HepG2 (cell line): ENCODE results near the gene EMP2. TPM values are rescaled to one million over a fixed set of nuclear protein-coding genes. Genes with fewer than 3 reads are reported as not detected.

Source experiments
- ATF7-NPFF ChIP-seq: sonication (generic); formaldehyde crosslinking; IDR thresholded peaks from 2 replicates; pipeline ENCODE4 v1.8.1; 2023; ENCODE audit warnings: mild to moderate bottlenecking, low read depth, missing genetic modification reagents, moderate library complexity
- FOXO1 ChIP-seq: sonication (generic); formaldehyde crosslinking; IDR thresholded peaks from 2 replicates; pipeline ENCODE4 v1.4.0; 2020; ENCODE audit warnings: missing genetic modification reagents
- FOXO4 ChIP-seq: sonication (generic); formaldehyde crosslinking; conservative IDR thresholded peaks from 2 replicates; pipeline ENCODE4 v1.8.1; 2023; ENCODE audit warnings: missing genetic modification reagents
- FOXP4 ChIP-seq: sonication (generic); formaldehyde crosslinking; IDR thresholded peaks from 2 replicates; pipeline ENCODE4 v1.4.0; 2020; ENCODE audit warnings: missing genetic modification reagents
- GATAD1 ChIP-seq: IDR thresholded peaks from 2 replicates; pipeline ENCODE4 v1.6.1; 2016; ENCODE audit warnings: missing genetic modification reagents, missing compliant biosample characterization
- GMEB1 ChIP-seq: sonication (generic); formaldehyde crosslinking; IDR thresholded peaks from 2 replicates; pipeline ENCODE4 v1.5.1; 2020; ENCODE audit warnings: missing genetic modification reagents, mild to moderate bottlenecking, borderline replicate concordance
- HES4 ChIP-seq: sonication (generic); formaldehyde crosslinking; IDR thresholded peaks from 2 replicates; pipeline ENCODE4 v1.9.0; 2021; ENCODE audit warnings: mild to moderate bottlenecking, missing genetic modification reagents, borderline replicate concordance
- JUND ChIP-seq: sonication (generic); formaldehyde crosslinking; IDR thresholded peaks from 2 replicates; pipeline ENCODE4 v1.8.0; 2022; ENCODE audit warnings: mild to moderate bottlenecking, missing genetic modification reagents
- KAT7 ChIP-seq: IDR thresholded peaks from 2 replicates; pipeline ENCODE4 v1.6.1; 2018; ENCODE audit warnings: borderline replicate concordance, missing compliant biosample characterization
- KMT2B ChIP-seq: IDR thresholded peaks from 2 replicates; pipeline ENCODE4 v1.6.1; 2016; ENCODE audit warnings: missing genetic modification reagents, missing compliant biosample characterization
- PCBP2 ChIP-seq: fragments of 200-400 bp; formaldehyde crosslinking; optimal IDR thresholded peaks from 2 replicates; pipeline ENCODE3; 2018; ENCODE audit warnings: low read length, low read depth; ENCODE audit not compliant: poor library complexity, severe bottlenecking
- PITX1 ChIP-seq: sonication (generic); formaldehyde crosslinking; IDR thresholded peaks from 2 replicates; pipeline ENCODE4 v1.5.1; 2020; ENCODE audit warnings: mild to moderate bottlenecking, missing genetic modification reagents
- ZNF12 ChIP-seq: sonication (generic); formaldehyde crosslinking; IDR thresholded peaks from 2 replicates; pipeline ENCODE4 v1.5.0; 2020; ENCODE audit warnings: missing genetic modification reagents
- ZNF558 ChIP-seq: sonication (generic); formaldehyde crosslinking; IDR thresholded peaks from 2 replicates; pipeline ENCODE4 v1.9.0; 2022; ENCODE audit warnings: mild to moderate bottlenecking, missing genetic modification reagents, borderline replicate concordance
- ZNF737 ChIP-seq: sonication (generic); formaldehyde crosslinking; IDR thresholded peaks from 2 replicates; pipeline ENCODE4 v1.5.0; 2020; ENCODE audit warnings: missing genetic modification reagents, mild to moderate bottlenecking, borderline replicate concordance
- ZXDC ChIP-seq: sonication (generic); formaldehyde crosslinking; IDR thresholded peaks from 2 replicates; pipeline ENCODE4 v1.5.0; 2020; ENCODE audit warnings: mild to moderate bottlenecking, missing genetic modification reagents
- polyA plus RNA-seq, 8 experiments: library from polyadenylated mRNA; depleted of rRNA in 3 of 8; stranded (reverse) in 7 of 8; unstranded in 1 of 8; fragments of >200 nt; fragmentation: Illumina TruSeq in 4 of 8; extraction: Trizol in 4 of 8; gene quantifications; 2 replicates each; pipeline versions ENCODE4 v1.2.1 to v1.2.3, GENCODE V29; 2011 to 2016; ENCODE audit warnings: low read depth in 4 of 8, missing spikeins in 1 of 8, mixed read lengths in 1 of 8; ENCODE audit not compliant: insufficient read depth in 1 of 8
- total RNA-seq, 5 experiments: library from RNA; depleted of rRNA; stranded (reverse); fragments of >200 nt; fragmentation: Illumina TruSeq; extraction: Trizol; gene quantifications; 2 replicates each; pipeline ENCODE4 v1.2.3, GENCODE V29; 2016; ENCODE audit warnings: low read depth in 1 of 5

The EMP2 gene
- total and polyA plus RNA-seq, 2 of the 13 experiments (the other 11 are each of a cell fraction or from before 2014, with no cell fraction given), result 24.6 to 91.2 TPM

- TF ChIP-seq GMEB1 (CRISPR knock-in tag) (peak; percentile 44; the same call in 1 of the 2 replicates), ATF7-NPFF (CRISPR knock-in tag) (no peak), ZNF558 (CRISPR knock-in tag) (no peak), GATAD1 (peak; percentile 56), PITX1 (CRISPR knock-in tag) (peak; percentile 14; the same call in 1 of the 2 replicates), FOXO1 (peak; percentile 60), JUND (no peak), FOXP4 (CRISPR knock-in tag) (peak; percentile 94), HES4 (CRISPR knock-in tag) (no peak), PCBP2 (no peak), ZXDC (no peak; the same call in 1 of the 2 replicates), FOXO4 (CRISPR knock-in tag) (no peak), KMT2B (CRISPR knock-in tag) (no peak), KAT7 (CRISPR knock-in tag) (no peak), ZNF12 (no peak; the same call in 1 of the 2 replicates), ZNF737 (CRISPR knock-in tag) (0 out of 2 replicates have a peak, but pooled peaks have one; percentile 21)
Measured at GRCh38 chr16:10519929-10520868, 60.2 kb downstream of the EMP2 start (continued).
